Liver (tissue), 9 donors: Measurements from ENCODE around the gene IGF2BP2. TPM values are rescaled to one million over a fixed set of nuclear protein-coding genes. Genes with fewer than 3 reads are reported as not detected.

Experiments
- DNase-seq: peaks from one replicate; pipeline ENCODE4 v3.0.0-alpha.2; 2017; ENCODE audit warnings: low spot score
- H3K27ac ChIP-seq, 2 donors: one replicate each; pipeline ENCODE4 v1.7.0; 2013; ENCODE audit warnings: inconsistent platforms in 2 of 2, low read length in 2 of 2, control low read depth in 1 of 2, low read depth in 1 of 2, mild to moderate bottlenecking in 1 of 2
- H3K27me3 ChIP-seq, 4 donors: one replicate each; pipeline versions ENCODE4 v1.6.1 to v1.7.0; 2013; ENCODE audit warnings: low read length in 3 of 4, inconsistent platforms in 1 of 4, mild to moderate bottlenecking in 1 of 4, moderate library complexity in 1 of 4; ENCODE audit not compliant: control insufficient read depth in 4 of 4, insufficient read depth in 4 of 4
- H3K36me3 ChIP-seq, 4 donors: one replicate each; pipeline versions ENCODE4 v1.6.1 to v1.7.0; 2013; ENCODE audit warnings: low read length in 3 of 4, mild to moderate bottlenecking in 3 of 4, low read depth in 1 of 4, moderate library complexity in 1 of 4; ENCODE audit not compliant: control insufficient read depth in 4 of 4, insufficient read depth in 3 of 4
- H3K4me1 ChIP-seq, 4 donors: one replicate each; pipeline versions ENCODE4 v1.6.1 to v1.7.0; 2013; ENCODE audit warnings: low read length in 3 of 4, mild to moderate bottlenecking in 3 of 4, moderate library complexity in 1 of 4; ENCODE audit not compliant: control insufficient read depth in 4 of 4, insufficient read depth in 4 of 4
- H3K4me3 ChIP-seq, 3 donors: one replicate each; pipeline versions ENCODE4 v1.6.1 to v1.7.0; 2013; ENCODE audit warnings: low read length in 3 of 3, control low read depth in 1 of 3, low read depth in 1 of 3, mild to moderate bottlenecking in 1 of 3
- H3K9ac ChIP-seq, 2 donors: one replicate each; pipeline ENCODE4 v1.7.0; 2013; ENCODE audit warnings: low read length in 2 of 2, mild to moderate bottlenecking in 2 of 2, moderate library complexity in 2 of 2, control low read depth in 1 of 2, low read depth in 1 of 2
- H3K9me3 ChIP-seq, 4 donors: one replicate each; pipeline versions ENCODE4 v1.6.1 to v1.7.0; 2013; ENCODE audit warnings: low read length in 3 of 4; ENCODE audit not compliant: control insufficient read depth in 4 of 4
- EGR1 ChIP-seq, 2 donors: IDR thresholded peaks; 2 replicates each; pipeline ENCODE4 v1.6.1; 2016 to 2018; ENCODE audit warnings: antibody characterized with exemption in 2 of 2, low read depth in 2 of 2
- FOXA2 ChIP-seq: IDR thresholded peaks from 2 replicates; pipeline ENCODE4 v1.6.1; 2016; ENCODE audit warnings: antibody characterized with exemption
- GABPA ChIP-seq, 2 donors: IDR thresholded peaks in 1 of 2; conservative IDR thresholded peaks in 1 of 2; 2 replicates each; pipeline ENCODE4 v1.6.1; 2016; ENCODE audit warnings: antibody characterized with exemption in 2 of 2, mild to moderate bottlenecking in 1 of 2, moderate library complexity in 1 of 2
- HNF4A ChIP-seq, 2 donors: conservative IDR thresholded peaks; 2 replicates each; pipeline ENCODE4 v1.6.1; 2016; ENCODE audit warnings: antibody characterized with exemption in 2 of 2, mild to moderate bottlenecking in 2 of 2
- HNF4G ChIP-seq: IDR thresholded peaks from 2 replicates; pipeline ENCODE4 v1.6.1; 2016; ENCODE audit warnings: antibody characterized with exemption
- JUND ChIP-seq, 2 donors: IDR thresholded peaks; 2 replicates each; pipeline ENCODE4 v1.6.1; 2016; ENCODE audit warnings: antibody characterized with exemption in 2 of 2
- NR2F2 ChIP-seq: IDR thresholded peaks from 2 replicates; pipeline ENCODE4 v1.6.1; 2016; ENCODE audit warnings: antibody characterized with exemption
- RAD21 ChIP-seq, 2 donors: IDR thresholded peaks; 2 replicates each; pipeline ENCODE4 v1.6.1; 2016; ENCODE audit warnings: antibody characterized with exemption in 2 of 2, mild to moderate bottlenecking in 2 of 2
- RXRA ChIP-seq, 2 donors: IDR thresholded peaks; 2 replicates each; pipeline ENCODE4 v1.6.1; 2017 to 2018; ENCODE audit warnings: antibody characterized with exemption in 2 of 2, mild to moderate bottlenecking in 1 of 2
- SP1 ChIP-seq: IDR thresholded peaks from 2 replicates; pipeline ENCODE4 v1.6.1; 2018; ENCODE audit warnings: antibody characterized with exemption, mild to moderate bottlenecking
- TAF1 ChIP-seq: conservative IDR thresholded peaks from 2 replicates; pipeline ENCODE4 v1.6.1; 2016; ENCODE audit warnings: antibody characterized with exemption, mild to moderate bottlenecking
- YY1 ChIP-seq: IDR thresholded peaks from 2 replicates; pipeline ENCODE4 v1.6.1; 2016; ENCODE audit warnings: antibody characterized with exemption, mild to moderate bottlenecking
- WGBS: extraction: QIAGEN DNeasy Blood & Tissue Kit; methylation state at CpG from one replicate; pipeline ENCODE4 v1.1.7; 2013; 5-methylcytosine and 5-hydroxymethylcytosine counted together
- polyA plus RNA-seq, 2 donors: library from polyadenylated mRNA; stranded (reverse) in 1 of 2; unstranded in 1 of 2; fragments of 200-250 nt in 1 of 2; fragments of >200 nt in 1 of 2; fragmentation: Nextera tagmentation in 1 of 2; extraction: Ambion mirVana in 1 of 2; gene quantifications; one replicate each; pipeline versions ENCODE4 v1.2.1 to v1.2.3, GENCODE V29; 2013 to 2015
- total RNA-seq, 2 donors: library from RNA; depleted of rRNA; stranded (reverse); fragments of >200 nt; gene quantifications; one replicate each; pipeline ENCODE4 v1.2.3, GENCODE V29; 2014
- TF ChIP-seq, protein P1 (sequence below): IDR thresholded peaks from 2 replicates; pipeline ENCODE4 v1.6.1; 2016; ENCODE audit warnings: antibody characterized with exemption, mild to moderate bottlenecking
- TF ChIP-seq, protein P2 (sequence below): fragments of 150-350 bp; IDR thresholded peaks from 2 replicates; pipeline ENCODE4 v1.5.1; 2017; ENCODE audit warnings: improper control_type of control experiment, low read depth, low read length; ENCODE audit not compliant: missing input control
- TF ChIP-seq, protein P3 (sequence below): IDR thresholded peaks from 2 replicates; pipeline ENCODE4 v1.6.1; 2016; ENCODE audit warnings: antibody characterized with exemption
- TF ChIP-seq, protein P4 (sequence below): IDR thresholded peaks from 2 replicates; pipeline ENCODE4 v1.6.1; 2016; ENCODE audit warnings: antibody characterized with exemption
- TF ChIP-seq, protein P5 (sequence below): IDR thresholded peaks from 2 replicates; pipeline ENCODE4 v1.6.1; 2016; ENCODE audit warnings: antibody characterized with exemption
- donor health status: healthy.
- donor health status: healthy.
- donor health status: healthy.
- donor health status: healthy.
- donor health status: healthy.

Gene IGF2BP2
- total and polyA plus RNA-seq, 4 donors = 0.67 to 35.0 (median 1.7) TPM

DNA sequence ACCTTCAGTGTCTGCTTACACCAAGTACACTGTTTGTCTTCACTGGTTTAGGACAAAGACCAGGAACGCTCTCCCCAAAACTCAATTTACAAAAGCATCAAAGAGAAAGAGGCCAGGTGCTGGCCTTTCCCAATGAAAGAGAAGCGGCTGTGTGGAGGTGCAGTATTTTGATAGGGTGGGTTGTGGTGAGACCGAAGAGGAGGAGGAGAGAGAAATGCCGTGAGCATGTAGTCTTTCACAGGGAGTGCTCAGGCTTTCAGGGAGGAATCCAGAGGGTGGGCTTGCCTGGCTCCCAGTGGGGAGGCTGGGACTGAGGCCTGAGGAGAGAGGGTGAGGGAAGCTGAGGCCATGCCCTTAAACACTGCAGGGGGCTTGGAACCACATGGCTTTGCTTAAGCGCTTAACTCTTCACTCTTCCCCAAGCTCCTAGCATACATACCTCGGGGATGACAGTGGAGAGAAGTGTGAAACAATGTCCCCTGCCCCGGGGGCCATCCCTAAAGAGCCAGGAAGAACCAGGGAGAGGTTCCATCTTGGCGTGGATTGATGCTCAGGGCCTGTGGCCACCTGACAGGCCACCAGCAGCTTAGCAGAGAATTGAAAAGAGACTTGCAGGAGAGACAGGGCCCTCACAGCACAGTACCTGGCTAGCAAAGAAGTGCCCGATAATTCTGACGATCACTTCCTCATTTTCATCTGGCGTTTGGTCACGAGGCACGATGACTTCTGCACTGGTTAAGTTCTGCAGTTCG is 178.3 kb downstream of the IGF2BP2 start:
- no peaks in the 10 kb centered on the region for H3K36me3 ChIP-seq
- 85% methylated on average over 14 of the region's 14 CpGs for WGBS
- H3K27me3 ChIP-seq = no peaks in the 10 kb centered on the region
- no peak overlapping the region for H3K27ac ChIP-seq
- TF ChIP-seq, protein P1, sequence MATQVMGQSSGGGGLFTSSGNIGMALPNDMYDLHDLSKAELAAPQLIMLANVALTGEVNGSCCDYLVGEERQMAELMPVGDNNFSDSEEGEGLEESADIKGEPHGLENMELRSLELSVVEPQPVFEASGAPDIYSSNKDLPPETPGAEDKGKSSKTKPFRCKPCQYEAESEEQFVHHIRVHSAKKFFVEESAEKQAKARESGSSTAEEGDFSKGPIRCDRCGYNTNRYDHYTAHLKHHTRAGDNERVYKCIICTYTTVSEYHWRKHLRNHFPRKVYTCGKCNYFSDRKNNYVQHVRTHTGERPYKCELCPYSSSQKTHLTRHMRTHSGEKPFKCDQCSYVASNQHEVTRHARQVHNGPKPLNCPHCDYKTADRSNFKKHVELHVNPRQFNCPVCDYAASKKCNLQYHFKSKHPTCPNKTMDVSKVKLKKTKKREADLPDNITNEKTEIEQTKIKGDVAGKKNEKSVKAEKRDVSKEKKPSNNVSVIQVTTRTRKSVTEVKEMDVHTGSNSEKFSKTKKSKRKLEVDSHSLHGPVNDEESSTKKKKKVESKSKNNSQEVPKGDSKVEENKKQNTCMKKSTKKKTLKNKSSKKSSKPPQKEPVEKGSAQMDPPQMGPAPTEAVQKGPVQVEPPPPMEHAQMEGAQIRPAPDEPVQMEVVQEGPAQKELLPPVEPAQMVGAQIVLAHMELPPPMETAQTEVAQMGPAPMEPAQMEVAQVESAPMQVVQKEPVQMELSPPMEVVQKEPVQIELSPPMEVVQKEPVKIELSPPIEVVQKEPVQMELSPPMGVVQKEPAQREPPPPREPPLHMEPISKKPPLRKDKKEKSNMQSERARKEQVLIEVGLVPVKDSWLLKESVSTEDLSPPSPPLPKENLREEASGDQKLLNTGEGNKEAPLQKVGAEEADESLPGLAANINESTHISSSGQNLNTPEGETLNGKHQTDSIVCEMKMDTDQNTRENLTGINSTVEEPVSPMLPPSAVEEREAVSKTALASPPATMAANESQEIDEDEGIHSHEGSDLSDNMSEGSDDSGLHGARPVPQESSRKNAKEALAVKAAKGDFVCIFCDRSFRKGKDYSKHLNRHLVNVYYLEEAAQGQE = no peak
- TF ChIP-seq JUND (IDR thresholded peaks at IDR 0.05) = no peak
- no peak for TF ChIP-seq FOXA2
- TF ChIP-seq, protein P2, sequence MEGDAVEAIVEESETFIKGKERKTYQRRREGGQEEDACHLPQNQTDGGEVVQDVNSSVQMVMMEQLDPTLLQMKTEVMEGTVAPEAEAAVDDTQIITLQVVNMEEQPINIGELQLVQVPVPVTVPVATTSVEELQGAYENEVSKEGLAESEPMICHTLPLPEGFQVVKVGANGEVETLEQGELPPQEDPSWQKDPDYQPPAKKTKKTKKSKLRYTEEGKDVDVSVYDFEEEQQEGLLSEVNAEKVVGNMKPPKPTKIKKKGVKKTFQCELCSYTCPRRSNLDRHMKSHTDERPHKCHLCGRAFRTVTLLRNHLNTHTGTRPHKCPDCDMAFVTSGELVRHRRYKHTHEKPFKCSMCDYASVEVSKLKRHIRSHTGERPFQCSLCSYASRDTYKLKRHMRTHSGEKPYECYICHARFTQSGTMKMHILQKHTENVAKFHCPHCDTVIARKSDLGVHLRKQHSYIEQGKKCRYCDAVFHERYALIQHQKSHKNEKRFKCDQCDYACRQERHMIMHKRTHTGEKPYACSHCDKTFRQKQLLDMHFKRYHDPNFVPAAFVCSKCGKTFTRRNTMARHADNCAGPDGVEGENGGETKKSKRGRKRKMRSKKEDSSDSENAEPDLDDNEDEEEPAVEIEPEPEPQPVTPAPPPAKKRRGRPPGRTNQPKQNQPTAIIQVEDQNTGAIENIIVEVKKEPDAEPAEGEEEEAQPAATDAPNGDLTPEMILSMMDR = no peak
- TF ChIP-seq NR2F2 = no peak
- no peak for TF ChIP-seq YY1
- no peak for TF ChIP-seq TAF1
- TF ChIP-seq SP1 = no peak
- TF ChIP-seq HNF4G = no peak
- TF ChIP-seq GABPA (IDR thresholded peaks at IDR 0.05 in 1 of 2, conservative IDR thresholded peaks at IDR 0.05 in 1 of 2) = no peak
- no peak for TF ChIP-seq RXRA (IDR thresholded peaks at IDR 0.05)
- no peak for TF ChIP-seq RAD21 (IDR thresholded peaks at IDR 0.05)
- TF ChIP-seq, protein P3, sequence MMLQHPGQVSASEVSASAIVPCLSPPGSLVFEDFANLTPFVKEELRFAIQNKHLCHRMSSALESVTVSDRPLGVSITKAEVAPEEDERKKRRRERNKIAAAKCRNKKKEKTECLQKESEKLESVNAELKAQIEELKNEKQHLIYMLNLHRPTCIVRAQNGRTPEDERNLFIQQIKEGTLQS = no peak
- TF ChIP-seq EGR1 (IDR thresholded peaks at IDR 0.05; ENCODE audit: low read depth in 2 of 2) = no peak
- no peak for TF ChIP-seq HNF4A (conservative IDR thresholded peaks at IDR 0.05)
- TF ChIP-seq, protein P4, sequence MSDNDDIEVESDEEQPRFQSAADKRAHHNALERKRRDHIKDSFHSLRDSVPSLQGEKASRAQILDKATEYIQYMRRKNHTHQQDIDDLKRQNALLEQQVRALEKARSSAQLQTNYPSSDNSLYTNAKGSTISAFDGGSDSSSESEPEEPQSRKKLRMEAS = no peak
- TF ChIP-seq, protein P5, sequence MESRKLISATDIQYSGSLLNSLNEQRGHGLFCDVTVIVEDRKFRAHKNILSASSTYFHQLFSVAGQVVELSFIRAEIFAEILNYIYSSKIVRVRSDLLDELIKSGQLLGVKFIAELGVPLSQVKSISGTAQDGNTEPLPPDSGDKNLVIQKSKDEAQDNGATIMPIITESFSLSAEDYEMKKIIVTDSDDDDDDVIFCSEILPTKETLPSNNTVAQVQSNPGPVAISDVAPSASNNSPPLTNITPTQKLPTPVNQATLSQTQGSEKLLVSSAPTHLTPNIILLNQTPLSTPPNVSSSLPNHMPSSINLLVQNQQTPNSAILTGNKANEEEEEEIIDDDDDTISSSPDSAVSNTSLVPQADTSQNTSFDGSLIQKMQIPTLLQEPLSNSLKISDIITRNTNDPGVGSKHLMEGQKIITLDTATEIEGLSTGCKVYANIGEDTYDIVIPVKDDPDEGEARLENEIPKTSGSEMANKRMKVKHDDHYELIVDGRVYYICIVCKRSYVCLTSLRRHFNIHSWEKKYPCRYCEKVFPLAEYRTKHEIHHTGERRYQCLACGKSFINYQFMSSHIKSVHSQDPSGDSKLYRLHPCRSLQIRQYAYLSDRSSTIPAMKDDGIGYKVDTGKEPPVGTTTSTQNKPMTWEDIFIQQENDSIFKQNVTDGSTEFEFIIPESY = no peak
- H3K9me3 ChIP-seq = no peaks in the 10 kb centered on the region
- no peak overlapping the region for H3K4me3 ChIP-seq
- H3K4me1 ChIP-seq = no peaks in the 10 kb centered on the region
- DNase-seq = no peak
- H3K9ac ChIP-seq = no peak overlapping the region
